HG03175 (cell line): ENCODE measurements around the gene SAMM50.

ENCODE experiments used
- ATAC-seq: cut with Tn5 transposase; IDR thresholded peaks from one replicate; pipeline ENCODE4 v1.9.1; 2021; ENCODE audit warnings: mild to moderate bottlenecking, moderate library complexity; ENCODE audit not compliant: unreplicated experiment

SAMM50 gene

DNA sequence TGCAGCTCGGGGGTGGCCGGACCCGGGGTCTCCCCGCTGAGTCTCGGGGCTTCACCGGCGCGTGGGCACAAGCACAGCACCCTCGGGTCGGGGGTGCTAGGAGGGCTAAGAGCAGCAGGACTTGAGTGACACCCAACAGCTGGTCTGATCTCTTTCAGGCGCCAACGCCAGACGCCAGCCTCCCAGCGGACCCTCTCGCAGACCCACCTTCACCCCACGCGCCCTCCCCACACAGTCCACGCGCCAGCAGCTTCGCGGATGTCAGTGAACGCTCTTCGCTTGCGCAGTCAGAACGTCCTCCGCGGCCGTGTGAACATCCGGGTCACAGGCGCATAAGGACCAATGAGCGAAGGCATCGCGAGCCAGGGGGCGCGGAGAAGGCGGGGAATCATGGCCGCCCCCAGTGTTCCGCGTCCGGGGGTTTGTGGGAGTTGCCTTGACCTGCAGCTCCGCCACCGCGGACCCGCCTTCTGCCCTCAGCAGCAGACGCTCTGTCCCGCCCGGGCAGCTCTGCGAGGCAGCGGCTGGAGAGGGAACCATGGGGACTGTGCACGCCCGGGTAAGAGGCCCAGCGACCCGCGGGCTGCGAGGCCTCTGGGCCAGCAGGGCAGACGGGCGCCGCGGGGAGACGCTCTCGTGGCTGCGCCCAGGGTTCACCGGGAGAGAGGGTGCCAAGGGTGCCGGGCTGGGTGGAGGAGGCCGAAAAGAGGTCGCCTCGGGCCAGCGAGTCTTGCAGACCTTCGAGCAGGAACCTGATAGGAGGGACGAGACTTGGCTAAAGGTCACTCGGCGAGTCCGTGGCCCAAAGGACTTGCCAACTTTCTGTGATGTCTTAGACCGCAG, at the start of gene SAMM50:
SAMM50 (plus strand) TSS at position 403 of the 843 bp plus-strand sequence; CDS start at position 539, 136 bp downstream.
- peak; percentile 81 for ATAC-seq

DNA sequence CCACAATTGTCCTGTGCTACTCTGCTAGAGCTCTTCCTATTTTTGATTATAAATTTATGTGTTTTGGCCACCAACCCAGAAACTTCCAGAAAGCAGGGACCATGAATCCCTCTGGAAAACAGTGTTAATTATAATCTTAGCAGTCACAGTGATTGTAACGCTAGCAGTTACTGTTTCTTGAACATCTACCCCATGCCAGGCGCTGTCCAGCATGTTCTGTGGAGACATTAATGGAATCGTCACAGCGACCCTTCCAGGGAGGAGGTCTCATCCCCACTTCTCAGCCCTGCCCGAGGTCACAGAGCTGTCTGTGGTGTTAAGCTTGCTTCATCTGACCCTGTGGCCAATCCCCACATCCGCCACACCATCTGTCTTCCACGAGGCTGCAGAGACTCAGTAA, 49.6 kb upstream of the SAMM50 start:
- ATAC-seq: no peak

DNA sequence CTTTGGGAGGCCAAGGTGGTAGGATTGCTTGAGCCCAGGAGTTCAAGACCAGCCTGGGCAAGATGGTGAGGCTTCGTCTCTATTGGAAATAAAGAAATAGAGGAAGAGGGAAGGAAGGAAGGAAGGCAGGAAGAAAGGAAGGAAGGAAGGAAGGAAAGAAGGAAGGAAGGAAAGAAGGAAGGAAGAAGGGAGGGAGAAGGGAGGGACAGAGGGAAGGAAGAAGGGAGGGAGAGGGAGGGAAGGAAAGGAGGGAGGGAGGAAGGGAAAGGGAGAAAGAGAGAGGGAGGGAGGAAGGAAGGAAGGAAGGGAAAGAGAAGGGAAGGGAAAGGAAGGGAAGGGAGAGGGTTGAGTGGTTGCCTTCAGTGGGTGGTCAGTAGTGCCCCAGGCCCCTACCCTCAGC, 45.5 kb upstream of the SAMM50 start:
- no peak for ATAC-seq

DNA sequence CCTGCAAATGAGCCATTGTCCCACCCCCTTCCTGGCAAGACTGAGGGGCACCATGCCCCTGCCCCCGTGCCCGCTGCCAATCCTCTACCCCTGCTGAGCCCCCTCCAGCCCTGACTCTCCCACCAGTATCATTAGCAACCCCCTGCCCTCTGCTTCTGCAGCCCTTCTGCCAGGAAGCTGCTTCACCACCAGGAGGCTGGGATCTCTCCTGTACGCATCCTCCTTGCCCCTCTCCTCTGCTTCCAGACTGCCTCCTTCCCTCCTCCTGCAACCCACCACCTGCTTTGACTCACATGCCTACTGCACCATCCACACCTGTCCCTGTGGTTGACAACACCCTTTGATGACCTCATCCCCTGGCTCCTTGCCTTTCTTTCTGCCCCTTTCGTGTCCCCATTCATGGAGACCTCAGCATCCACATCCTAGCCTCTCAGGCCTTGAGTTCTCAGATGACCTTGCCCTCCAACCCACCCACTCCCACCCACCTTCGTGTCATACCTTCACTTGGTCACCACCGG, 45.0 kb upstream of the SAMM50 start:
- ATAC-seq: no peak

DNA sequence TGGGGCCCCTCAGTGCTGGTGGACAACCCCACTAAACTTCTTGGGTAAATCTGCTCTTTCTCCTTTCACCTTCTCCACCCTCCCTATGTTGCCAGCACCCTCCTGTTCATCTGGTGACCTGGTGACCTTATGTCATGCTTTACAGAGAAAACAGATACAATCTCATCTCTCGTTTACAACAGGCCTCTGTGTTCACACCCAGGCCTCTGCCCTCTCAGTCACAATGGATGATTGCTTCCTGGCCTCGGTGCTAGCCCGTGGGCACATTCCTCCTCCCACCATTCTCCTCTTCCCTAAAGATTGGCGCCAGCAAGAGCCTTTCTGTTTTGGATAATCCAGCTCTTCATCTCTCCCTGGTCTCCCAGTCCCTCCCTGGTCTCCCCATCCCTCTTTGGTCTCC, 43.9 kb upstream of the SAMM50 start:
- no peak for ATAC-seq

DNA sequence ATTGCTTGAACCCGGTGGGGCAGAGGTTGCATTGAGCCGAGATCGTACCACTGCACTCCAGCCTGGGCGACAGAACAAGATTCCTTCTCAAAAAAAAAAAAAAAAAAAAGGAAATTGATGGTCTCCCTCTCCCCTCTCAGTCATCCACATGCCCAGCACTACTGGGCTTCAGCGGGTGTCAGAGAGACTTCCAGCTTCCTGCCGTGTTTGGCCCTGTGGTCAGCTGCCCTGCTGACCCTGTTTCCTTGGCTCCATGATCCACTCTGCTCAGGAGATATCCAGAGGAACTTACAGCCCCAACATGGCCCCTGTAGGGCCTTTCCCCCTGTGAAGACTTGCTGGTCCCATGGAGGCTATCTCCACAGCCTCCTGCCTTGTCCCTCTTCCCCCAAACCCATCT, 37.7 kb upstream of the SAMM50 start:
- ATAC-seq: no peak

DNA sequence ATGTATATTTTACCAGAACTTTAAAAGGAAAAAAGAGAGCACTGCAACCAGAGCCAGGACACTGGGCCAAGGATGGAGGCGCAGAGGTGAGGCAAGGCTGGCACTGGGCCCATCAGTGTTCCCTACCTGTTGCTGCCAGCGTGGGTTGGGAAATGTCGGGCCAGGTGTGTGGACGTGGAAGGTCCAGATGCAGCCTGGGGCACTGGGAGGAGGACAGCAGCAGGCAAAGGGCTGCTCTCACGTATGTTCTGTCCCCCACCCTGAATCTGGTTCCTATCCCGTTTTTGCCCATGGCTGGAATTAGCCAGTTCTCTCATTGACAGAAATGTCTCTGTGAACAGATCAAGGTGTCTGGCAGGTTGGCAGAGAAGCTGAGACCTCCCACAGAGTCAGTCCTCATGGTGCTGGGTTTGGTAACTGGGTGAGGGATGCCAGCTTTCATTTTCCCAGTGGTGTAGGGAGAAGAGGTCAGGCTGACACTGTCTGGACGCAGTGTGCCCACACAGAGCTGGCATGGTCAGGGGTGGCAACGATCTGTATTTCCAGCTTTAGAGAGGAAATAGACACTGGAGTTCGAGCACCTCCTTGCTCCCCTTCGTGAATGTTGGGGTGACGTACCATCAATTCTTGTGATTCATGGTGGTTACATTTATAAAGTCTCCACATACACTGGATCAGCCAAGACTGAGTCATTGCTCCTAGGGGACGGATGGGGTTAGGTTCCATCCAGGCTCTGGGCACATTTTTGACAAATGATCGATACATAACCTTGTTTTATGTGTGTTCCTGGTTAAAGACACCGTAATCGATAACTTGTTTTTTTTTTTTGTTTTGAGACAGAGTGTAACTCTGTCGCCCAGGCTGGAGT, 35.9 kb upstream of the SAMM50 start:
- ATAC-seq: no peak

DNA sequence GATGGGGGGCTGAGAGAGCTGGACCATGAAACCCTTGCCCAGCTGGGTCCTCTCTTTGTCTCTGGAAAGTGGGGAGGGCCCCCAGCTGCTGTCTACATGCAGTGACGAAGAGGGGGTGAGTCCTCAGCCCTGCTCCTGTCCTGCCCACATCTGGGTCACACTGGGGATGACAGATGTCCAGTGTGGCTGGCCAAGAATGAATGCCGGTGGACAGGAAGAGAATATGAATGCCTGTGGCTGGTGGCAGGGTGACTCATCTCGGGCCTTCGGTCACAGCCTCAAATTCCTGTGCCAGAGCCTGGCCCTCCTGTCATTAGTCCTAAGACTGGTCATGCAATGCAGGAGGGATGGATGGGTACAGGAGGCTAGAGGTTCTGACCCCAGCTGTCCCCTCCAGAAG, 33.9 kb upstream of the SAMM50 start:
- no peak for ATAC-seq

DNA sequence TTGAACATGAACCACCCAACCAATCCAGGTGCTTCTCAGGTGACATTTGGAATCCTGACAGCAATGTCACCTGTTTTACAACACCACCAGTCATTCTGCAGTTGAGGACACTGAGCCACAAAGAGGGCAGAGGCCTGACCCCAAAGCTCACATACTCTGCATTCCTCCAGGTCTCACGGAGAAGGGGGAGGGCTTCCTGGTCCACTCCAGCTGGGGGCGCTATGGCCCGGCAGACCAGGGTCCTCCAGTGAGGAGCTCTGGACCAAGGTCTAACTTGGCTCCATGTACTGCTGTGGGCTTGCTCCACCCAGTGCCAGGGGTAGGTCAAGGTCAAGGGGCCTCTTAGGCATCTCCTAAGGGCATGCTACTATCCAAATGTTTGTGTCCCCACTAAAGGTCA, 33.1 kb upstream of the SAMM50 start:
- no peak for ATAC-seq

DNA sequence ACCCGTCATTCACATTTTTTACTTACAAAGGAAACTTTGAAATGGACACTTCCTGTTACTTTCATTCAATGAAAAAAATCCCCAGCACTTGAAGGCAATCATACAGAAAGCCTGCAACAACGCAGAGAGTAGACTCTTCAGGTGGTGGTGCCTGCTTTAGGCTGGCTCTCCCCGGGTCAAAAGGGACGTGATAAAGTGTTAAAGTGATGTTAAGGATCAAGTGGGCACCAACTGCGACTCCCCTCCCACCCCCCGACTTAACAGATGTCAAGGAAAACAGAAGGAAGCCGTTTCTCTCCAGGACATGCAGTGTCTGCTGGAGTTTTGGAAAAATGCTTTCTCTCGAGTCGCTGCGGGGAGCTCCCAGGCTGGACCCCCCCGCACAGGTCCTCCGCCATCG, 32.1 kb upstream of the SAMM50 start:
- no peak for ATAC-seq

DNA sequence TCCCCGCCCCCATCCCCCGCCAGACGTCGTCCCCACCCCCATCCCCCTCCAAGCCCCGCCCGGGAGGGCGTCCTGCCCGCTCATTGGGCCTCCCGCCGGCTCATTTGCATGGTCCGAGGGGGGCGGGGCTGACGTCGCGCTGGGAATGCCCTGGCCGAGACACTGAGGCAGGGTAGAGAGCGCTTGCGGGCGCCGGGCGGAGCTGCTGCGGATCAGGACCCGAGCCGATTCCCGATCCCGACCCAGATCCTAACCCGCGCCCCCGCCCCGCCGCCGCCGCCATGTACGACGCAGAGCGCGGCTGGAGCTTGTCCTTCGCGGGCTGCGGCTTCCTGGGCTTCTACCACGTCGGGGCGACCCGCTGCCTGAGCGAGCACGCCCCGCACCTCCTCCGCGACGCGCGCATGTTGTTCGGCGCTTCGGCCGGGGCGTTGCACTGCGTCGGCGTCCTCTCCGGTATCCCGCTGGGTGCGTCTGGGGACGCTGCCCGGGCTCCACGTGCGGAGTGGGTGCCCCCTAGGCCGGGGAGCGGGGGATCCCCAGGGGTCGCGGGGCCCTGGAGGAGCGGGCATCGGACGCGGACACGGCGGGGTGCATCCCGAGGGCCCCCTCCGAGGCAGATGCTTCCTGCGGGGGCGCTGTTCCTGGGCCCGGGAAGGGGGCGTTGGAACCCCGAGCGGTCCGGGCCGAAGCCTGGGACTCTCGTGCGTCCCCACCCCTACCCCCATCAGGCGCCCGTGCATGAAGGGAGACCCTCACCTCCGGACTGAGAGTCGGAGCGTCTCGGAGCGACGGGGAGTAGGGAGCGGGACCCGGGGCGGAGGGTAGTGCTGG, 31.4 kb upstream of the SAMM50 start, which contains the start of gene PNPLA3:
PNPLA3 (plus strand) TSS at position 175 of the 834 bp plus-strand sequence; CDS start at position 282, 107 bp downstream.
- no peak for ATAC-seq

DNA sequence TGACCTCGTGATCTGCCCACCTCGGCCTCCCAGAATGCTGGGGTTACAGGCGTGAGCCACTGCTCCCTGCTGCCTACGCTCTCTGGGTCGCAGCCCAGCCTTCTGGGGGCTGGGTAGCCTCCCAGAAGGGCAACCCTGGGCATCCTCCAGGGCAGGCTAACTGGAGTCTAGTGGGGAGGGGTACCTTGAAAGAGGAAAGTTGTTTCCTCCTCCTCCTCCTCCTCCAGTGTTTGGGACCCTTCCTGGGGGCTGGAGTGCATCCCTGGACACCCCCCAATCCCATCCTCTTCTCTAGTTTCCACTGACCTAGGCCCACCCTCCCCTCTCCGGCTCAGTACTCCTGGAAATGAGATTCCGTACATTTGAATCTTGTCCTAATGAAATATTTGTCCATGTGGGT, 30.4 kb upstream of the SAMM50 start:
- ATAC-seq: no peak

DNA sequence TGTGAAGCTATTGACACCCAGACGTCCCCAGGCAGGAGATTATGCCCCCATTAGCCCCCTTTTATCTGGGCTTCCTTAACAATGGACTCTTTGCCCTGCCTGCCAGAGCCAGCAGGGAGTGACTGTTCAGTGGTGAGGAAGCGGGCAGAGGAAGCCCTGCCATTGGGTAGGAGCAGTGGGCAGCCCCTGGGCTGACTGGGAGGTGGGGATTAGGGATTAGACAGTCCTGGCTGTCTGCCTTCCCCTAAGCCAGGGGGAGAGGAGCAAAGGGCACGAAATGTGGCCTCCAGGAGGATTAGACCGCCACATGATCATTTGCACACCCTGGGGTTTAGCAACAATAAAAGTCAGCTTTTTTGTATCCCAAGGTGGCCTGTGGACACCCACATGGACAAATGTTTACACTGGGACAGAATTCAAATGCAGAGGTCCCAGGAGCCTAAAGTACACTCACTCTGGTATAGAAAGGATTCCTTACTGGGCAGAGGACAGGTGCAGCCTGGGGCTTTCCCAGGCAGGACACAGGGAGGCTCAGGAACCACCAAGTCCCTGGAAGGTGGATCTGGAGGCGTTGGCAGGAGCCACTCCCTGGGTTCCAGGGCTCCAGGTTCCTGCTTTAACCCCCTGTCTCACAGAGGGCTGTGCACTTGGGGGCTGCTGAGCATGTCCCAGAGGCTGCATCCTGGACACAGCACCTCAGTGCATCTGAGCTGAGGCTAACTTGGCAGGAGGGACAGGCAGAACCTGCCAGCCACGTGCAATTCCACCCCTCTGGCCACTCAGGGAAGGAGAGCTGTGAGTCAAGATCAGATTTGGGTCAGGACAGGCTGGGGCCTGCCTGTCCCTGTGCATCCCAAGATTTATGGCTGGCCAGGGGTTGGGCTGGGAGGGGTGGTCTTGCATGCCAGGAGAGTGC, 29.6 kb upstream of the SAMM50 start:
- ATAC-seq: no peak

DNA sequence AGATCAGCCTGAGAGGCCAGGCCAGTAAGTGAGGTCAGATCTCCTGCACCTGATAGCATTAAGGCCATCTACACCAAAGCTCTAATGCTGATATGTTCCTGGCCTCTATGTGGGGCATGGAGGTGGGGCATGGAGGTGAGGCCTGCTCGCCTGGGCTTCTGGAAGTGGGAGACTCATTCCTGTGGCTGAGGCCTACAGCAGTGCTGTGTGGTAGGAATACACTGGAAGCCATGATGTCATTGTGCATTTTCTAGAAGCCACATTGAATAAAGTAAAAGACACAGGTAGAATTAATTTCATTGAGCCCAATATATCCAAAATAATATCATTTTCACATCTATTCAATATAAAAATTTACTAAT, 28.9 kb upstream of the SAMM50 start:
- no peak for ATAC-seq

DNA sequence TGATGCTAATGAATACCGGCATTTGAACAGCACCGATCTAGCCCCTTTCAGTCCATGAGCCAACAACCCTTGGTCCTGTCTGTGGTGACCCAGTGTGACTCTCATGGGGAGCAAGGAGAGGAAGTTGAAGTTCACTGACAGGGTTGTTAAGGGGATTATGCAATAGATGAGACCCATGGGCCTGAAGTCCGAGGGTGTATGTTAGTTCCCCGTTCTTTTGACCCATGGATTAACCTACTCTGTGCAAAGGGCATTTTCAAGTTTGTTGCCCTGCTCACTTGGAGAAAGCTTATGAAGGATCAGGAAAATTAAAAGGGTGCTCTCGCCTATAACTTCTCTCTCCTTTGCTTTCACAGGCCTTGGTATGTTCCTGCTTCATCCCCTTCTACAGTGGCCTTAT, 26.8 kb upstream of the SAMM50 start:
- ATAC-seq: no peak

DNA sequence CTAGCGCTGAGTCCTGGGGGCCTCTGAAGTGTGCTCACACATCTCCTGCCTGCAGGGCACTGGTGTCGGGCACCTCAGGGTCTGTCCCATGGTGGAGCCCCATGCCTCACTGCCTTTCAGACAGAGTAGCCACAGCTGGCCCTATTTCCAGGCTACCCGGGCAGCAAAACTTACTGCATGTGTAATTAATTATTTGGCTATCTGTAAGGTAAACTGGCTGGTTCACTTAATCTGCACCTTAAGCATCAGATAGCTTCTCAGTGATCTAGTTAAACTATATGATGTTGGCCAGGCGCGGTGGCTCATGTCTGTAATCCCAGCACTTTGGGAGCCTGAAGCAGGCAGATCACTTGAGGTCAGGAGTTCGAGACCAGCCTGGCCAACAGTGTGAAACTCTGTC, 26.3 kb upstream of the SAMM50 start:
- ATAC-seq: no peak

DNA sequence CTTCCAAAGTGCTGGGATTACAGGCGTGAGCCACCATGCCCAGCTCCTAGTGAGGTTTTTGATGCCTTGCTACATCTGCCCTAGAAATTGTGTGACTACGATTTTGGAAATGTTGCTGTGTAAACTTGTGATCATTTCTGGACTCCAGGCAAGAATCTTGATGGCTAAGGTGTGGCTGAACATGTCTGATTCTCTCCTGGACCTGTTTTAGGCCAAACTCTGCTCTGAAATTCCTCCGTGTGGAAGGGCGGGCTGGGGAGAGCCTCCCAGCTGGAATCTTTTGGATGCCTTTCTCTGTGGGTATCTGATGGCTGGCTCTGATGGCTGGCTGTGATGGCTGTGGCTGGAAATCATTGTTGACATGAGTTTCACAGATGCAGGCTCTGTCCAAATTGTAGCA, 23.5 kb upstream of the SAMM50 start:
- no peak for ATAC-seq

DNA sequence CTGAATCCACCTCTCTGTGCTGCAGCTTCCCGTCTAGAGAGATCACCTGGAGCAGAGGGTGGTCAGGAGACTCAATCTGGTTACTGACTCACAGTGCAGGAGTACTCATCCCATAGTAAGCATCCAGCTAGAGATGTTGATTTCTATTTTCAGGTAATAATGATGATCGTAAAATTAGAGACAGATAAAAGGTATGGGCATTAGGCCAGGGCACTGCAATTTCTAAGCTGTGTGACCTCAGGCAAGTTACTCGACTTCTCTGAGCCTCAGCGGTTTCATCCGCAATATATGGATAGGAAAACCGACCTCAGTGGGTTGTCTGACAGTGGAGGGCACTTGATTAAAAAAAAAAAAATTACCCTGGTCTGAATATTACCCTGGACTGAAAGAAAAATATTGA, 13.8 kb upstream of the SAMM50 start:
- ATAC-seq: no peak

DNA sequence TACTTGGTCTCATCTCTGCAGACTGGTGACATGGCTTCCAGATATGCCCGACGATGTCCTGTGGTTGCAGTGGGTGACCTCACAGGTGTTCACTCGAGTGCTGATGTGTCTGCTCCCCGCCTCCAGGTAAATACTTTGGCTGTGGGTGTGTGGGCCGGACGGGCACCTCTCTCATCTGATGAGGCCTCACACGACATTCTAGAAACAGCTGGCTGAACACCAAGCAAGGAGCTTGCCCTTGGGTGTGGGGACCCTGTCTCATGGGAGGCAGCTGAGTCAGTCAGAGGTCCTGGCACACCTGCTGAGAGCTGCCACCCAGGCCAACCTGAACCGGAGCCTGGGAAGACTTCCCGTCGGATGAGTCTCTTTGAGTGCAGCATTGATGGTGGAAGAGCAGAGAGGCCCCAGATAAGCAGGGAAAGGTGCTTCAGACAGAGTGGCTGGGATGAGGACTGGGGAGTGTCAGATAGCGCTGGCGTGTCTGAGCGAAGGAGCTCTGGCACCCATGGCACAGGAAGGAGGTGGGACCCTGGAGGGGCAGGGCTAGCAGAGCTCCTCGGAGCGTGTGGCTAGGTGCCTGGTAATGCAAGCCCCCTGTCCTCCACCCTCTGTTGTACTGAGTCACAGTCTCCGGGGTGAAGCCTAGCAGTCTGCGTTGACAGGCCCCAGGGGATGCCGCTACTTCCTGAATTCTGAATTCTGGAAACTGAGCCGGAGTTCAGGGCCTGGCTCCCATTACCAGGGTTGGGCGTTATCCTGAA, 10.4 kb upstream of the SAMM50 start:
- no peak for ATAC-seq
